ENCODE data around the gene PPP1R12C. TPM values are rescaled to one million over a fixed set of nuclear protein-coding genes. Genes with fewer than 3 reads are reported as not detected.

PPP1R12C gene
- total RNA-seq, 1 experiment from 2014 or later = 79.9 TPM

DNA sequence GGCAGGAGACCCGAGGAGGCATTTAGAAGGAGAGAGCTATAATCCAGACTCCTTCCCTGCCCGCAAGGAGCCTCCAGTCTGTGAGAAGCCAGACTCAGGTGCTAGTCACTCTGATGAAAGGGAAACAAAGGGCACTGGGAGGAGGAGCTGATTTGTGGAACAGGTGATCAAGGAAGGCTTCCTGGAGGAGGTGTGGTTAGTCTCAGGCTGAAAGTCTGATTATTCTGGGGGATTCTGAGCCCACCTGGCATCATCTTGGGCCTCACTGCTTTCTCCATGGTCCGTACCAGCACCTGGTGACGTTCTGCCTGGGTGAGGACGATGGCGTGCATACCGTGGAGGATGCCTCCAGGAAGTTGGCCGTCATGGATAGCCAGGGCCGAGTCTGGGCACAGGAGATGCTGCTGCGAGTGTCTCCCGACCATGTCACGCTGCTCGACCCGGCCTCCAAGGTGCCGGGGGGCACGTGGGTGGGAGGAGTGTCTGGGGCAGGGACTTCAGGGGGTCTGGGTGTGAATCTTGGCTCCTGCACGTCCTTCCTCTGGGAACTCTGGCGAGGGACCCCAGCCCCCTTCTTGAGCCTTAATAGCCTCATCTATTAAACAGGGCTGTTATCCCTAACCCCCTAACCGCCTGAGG, 37.9 kb downstream of the PPP1R12C start:
- H3K14ac ChIP-seq (ENCODE audit: insufficient read depth, low read length) = no peak overlapping the region
- peaks cover 20% of the 10 kb centered on the region for H3K23me2 ChIP-seq (ENCODE audit: insufficient read length, low read depth, low read length, poor library complexity, severe bottlenecking)
- no peak overlapping the region for H4K8ac ChIP-seq (replicated peaks; ENCODE audit: insufficient read length, low read depth, low read length)
- no peak overlapping the region for H2AFZ ChIP-seq (ENCODE audit: low read length)
- H3K9me3 ChIP-seq (ENCODE audit: control insufficient read depth, low read depth, low read length) = no peaks in the 10 kb centered on the region
- H2BK20ac ChIP-seq (ENCODE audit: low read depth, low read length, poor library complexity, severe bottlenecking) = no peak overlapping the region
- no peak overlapping the region for H3T11ph ChIP-seq (ENCODE audit: low read length)
- H3K36me3 Mint-ChIP-seq (ENCODE audit: insufficient read depth in 1 of 3, low read depth in 3 of 3) = peaks cover 6 to 11% (median 8%) of the 10 kb centered on the region in 3 experiments
- WGBS (ENCODE audit: extremely low coverage, insufficient read length, low lambda C conversion rate) = no CpG with 5 or more reads among the region's 19 CpGs
- H3K79me1 ChIP-seq (ENCODE audit: insufficient read depth, low read depth, low read length, poor library complexity, severe bottlenecking) = no peaks in the 10 kb centered on the region
- no peak overlapping the region for H3K27ac ChIP-seq (ENCODE audit: insufficient read length, low read depth, low read length)
- 0 out of 7 replicates have a peak overlapping the region, but pooled peaks of 1 of the 3 experiments have one; percentile 82 for H3K27ac Mint-ChIP-seq
- H3K4ac ChIP-seq (ENCODE audit: low read depth, low read length) = no peak overlapping the region
- H3K4me2 ChIP-seq (ENCODE audit: insufficient read depth, insufficient read length, low read length) = peak overlapping the region; percentile 77
- H3K27me3 ChIP-seq (ENCODE audit: insufficient read depth, low read length) = peaks cover 2% of the 10 kb centered on the region; the same call in 1 of the 2 replicates
- H2BK12ac ChIP-seq (ENCODE audit: insufficient read length, low read depth, low read length) = no peak overlapping the region
- peaks cover 25 to 49% of the 10 kb centered on the region in 2 experiments for H3K4me1 Mint-ChIP-seq
- H4K91ac ChIP-seq (ENCODE audit: insufficient read length, low read depth, low read length) = no peak overlapping the region
- no peak overlapping the region for H3K23ac ChIP-seq (ENCODE audit: insufficient read length, low read depth, low read length)
- H4K20me1 ChIP-seq (ENCODE audit: control insufficient read depth, insufficient read depth, insufficient read length) = no peaks in the 10 kb centered on the region
- DNase-seq = no peak
- H4K5ac ChIP-seq (ENCODE audit: insufficient read length, low read depth, low read length) = no peak overlapping the region
- no peak overlapping the region for H3K18ac ChIP-seq (ENCODE audit: insufficient read length, low read depth, low read length)
- H3K4me1 ChIP-seq (ENCODE audit: insufficient read depth, low read length) = peaks cover 5% of the 10 kb centered on the region; the same call in 1 of the 2 replicates
- H3K79me2 ChIP-seq (ENCODE audit: insufficient read depth, low read length) = no peaks in the 10 kb centered on the region
- H2BK5ac ChIP-seq (ENCODE audit: insufficient read length, low read length) = no peak overlapping the region
- H3K27me3 Mint-ChIP-seq (ENCODE audit: low read depth) = peaks cover 63% of the 10 kb centered on the region
- H3K56ac ChIP-seq (ENCODE audit: insufficient read length, low read depth, low read length) = no peak overlapping the region
- H3K9ac ChIP-seq (ENCODE audit: extremely low read depth, insufficient read length, low read length) = no peak overlapping the region
- H2BK15ac ChIP-seq (ENCODE audit: low read depth, low read length) = no peak overlapping the region
- H2AK5ac ChIP-seq (ENCODE audit: insufficient read length, low read length) = no peak overlapping the region
- H2BK120ac ChIP-seq (ENCODE audit: low read depth, low read length, poor library complexity, severe bottlenecking) = no peak overlapping the region
- H3K4me3 Mint-ChIP-seq = peak overlapping the region; percentile 73 to 87
- peaks cover 0 to 3% of the 10 kb centered on the region in 2 experiments; a peak in 1 of 5 replicates for H3K9me3 Mint-ChIP-seq
- TF ChIP-seq, protein P1, sequence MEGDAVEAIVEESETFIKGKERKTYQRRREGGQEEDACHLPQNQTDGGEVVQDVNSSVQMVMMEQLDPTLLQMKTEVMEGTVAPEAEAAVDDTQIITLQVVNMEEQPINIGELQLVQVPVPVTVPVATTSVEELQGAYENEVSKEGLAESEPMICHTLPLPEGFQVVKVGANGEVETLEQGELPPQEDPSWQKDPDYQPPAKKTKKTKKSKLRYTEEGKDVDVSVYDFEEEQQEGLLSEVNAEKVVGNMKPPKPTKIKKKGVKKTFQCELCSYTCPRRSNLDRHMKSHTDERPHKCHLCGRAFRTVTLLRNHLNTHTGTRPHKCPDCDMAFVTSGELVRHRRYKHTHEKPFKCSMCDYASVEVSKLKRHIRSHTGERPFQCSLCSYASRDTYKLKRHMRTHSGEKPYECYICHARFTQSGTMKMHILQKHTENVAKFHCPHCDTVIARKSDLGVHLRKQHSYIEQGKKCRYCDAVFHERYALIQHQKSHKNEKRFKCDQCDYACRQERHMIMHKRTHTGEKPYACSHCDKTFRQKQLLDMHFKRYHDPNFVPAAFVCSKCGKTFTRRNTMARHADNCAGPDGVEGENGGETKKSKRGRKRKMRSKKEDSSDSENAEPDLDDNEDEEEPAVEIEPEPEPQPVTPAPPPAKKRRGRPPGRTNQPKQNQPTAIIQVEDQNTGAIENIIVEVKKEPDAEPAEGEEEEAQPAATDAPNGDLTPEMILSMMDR (conservative IDR thresholded peaks at IDR 0.05) = no peak

All from H9 (cell line).